H1 (cell line): ENCODE measurements around the gene TMSB10. TPM values are rescaled to one million over a fixed set of nuclear protein-coding genes. Genes with fewer than 3 reads are reported as not detected.
"Not testable (repeated sequence)": the region's sequence is repeated elsewhere in the genome, so short reads cannot be mapped to it uniquely, and the experiment has no call there.

Source experiments
- CTCF ChIA-PET: fragments of 300-600 bp; sonication (Branson Sonifier 250); formaldehyde crosslinking; loops from one replicate; lab custom pipeline; 2021; ENCODE audit not compliant: partially characterized antibody; lab: Charles Lee
- POLR2A ChIA-PET: fragments of 300-600 bp; sonication (Branson Sonifier 250); formaldehyde crosslinking; loops from one replicate; lab custom pipeline; 2021; ENCODE audit warnings: inconsistent platforms; ENCODE audit not compliant: partially characterized antibody; lab: Charles Lee
- DNase-seq, 2 experiments: peaks; one replicate each; pipeline versions ENCODE4 v3.0.0 to v3.0.0-alpha.2; 2010 to 2022; ENCODE audit warnings: low spot score in 2 of 2, low read depth in 1 of 2, mixed read lengths in 1 of 2
- FAIRE-seq: peaks from 2 replicates; lab custom pipeline; 2011; peaks lifted over from hg19 to GRCh38; lab: Jason Lieb, UNC
- H2AFZ ChIP-seq: 2 replicates; pipeline ENCODE4 v1.8.1; 2012; ENCODE audit warnings: low read length, inconsistent platforms
- H2AK5ac ChIP-seq: 2 replicates; pipeline ENCODE4 v1.6.1; 2013; ENCODE audit warnings: low read depth, low read length
- H2BK120ac ChIP-seq: replicated peaks from 2 replicates; pipeline ENCODE3; 2013; ENCODE audit warnings: low read depth, low read length, inconsistent platforms
- H2BK12ac ChIP-seq: 2 replicates; pipeline ENCODE4 v1.6.1; 2013; ENCODE audit warnings: low read depth, low read length
- H2BK15ac ChIP-seq: 2 replicates; pipeline ENCODE4 v1.6.1; 2013; ENCODE audit warnings: low read length
- H2BK20ac ChIP-seq: 2 replicates; pipeline ENCODE4 v1.6.1; 2013; ENCODE audit warnings: low read length
- H2BK5ac ChIP-seq: 2 replicates; pipeline ENCODE4 v1.6.1; 2013; ENCODE audit warnings: low read depth, low read length
- H3K14ac ChIP-seq: 2 replicates; pipeline ENCODE4 v1.6.1; 2013; ENCODE audit warnings: inconsistent platforms; ENCODE audit not compliant: insufficient read length
- H3K18ac ChIP-seq: 2 replicates; pipeline ENCODE4 v1.6.1; 2013; ENCODE audit warnings: low read length; ENCODE audit errors: extremely low read depth
- H3K23ac ChIP-seq: 2 replicates; pipeline ENCODE4 v1.6.1; 2013; ENCODE audit warnings: inconsistent platforms; ENCODE audit not compliant: insufficient read length
- H3K23me2 ChIP-seq: 2 replicates; pipeline ENCODE4 v1.6.1; 2013; ENCODE audit warnings: low read depth, low read length
- H3K27ac ChIP-seq: 2 replicates; pipeline ENCODE4 v1.6.1; 2011; ENCODE audit warnings: low read depth, low read length, inconsistent platforms
- H3K27me3 ChIP-seq, 4 experiments: replicated peaks in 1 of 4; 1 replicate in 1 of 4; 2 replicates in 3 of 4; pipeline versions ENCODE4 v1.6.1 to v1.8.1; 2011 to 2013; ENCODE audit warnings: low read length in 3 of 4, mild to moderate bottlenecking in 3 of 4, inconsistent platforms in 2 of 4, mixed read lengths in 2 of 4, moderate library complexity in 1 of 4; ENCODE audit not compliant: control insufficient read depth in 3 of 4, insufficient read depth in 3 of 4; ENCODE audit errors: extremely low read depth in 1 of 4
- H3K36me3 ChIP-seq, 4 experiments: 2 replicates each; pipeline versions ENCODE4 v1.6.1 to v1.8.1; 2011 to 2013; ENCODE audit warnings: mild to moderate bottlenecking in 4 of 4, low read length in 3 of 4, moderate library complexity in 2 of 4, control low read depth in 1 of 4, inconsistent platforms in 1 of 4; ENCODE audit not compliant: insufficient read depth in 4 of 4, control insufficient read depth in 2 of 4
- H3K4ac ChIP-seq: replicated peaks from 2 replicates; pipeline ENCODE3; 2013; ENCODE audit warnings: low read length, low read depth, mixed read lengths, inconsistent platforms; ENCODE audit not compliant: insufficient read length
- H3K4me1 ChIP-seq, 4 experiments: replicated peaks in 1 of 4; 1 replicate in 1 of 4; 2 replicates in 3 of 4; pipeline versions ENCODE4 v1.6.1 to v1.8.1; 2011 to 2013; ENCODE audit warnings: low read length in 3 of 4, inconsistent platforms in 2 of 4, mixed read lengths in 1 of 4; ENCODE audit not compliant: insufficient read depth in 4 of 4, control insufficient read depth in 3 of 4
- H3K4me2 ChIP-seq, 2 experiments: 2 replicates each; pipeline versions ENCODE4 v1.6.1 to v1.8.1; 2011 to 2013; ENCODE audit warnings: low read depth in 2 of 2, low read length in 2 of 2, control low read depth in 1 of 2, inconsistent platforms in 1 of 2, mild to moderate bottlenecking in 1 of 2; ENCODE audit not compliant: insufficient read depth in 1 of 2
- H3K4me3 ChIP-seq, 4 experiments: fragments of 200-600, 300-600 bp in 1 of 4; sonication (generic), shearing (Covaris generic), sonication (Bioruptor Twin) in 1 of 4; 2 replicates each; pipeline versions ENCODE4 v1.5.1 to v1.8.1; 2011 to 2016; ENCODE audit warnings: low read length in 4 of 4, low read depth in 3 of 4, control low read depth in 2 of 4, inconsistent platforms in 2 of 4, mild to moderate bottlenecking in 2 of 4, mixed read lengths in 1 of 4, moderate library complexity in 1 of 4; ENCODE audit not compliant: insufficient read depth in 2 of 4; ENCODE audit errors: extremely low read depth in 1 of 4
- H3K56ac ChIP-seq: replicated peaks from 2 replicates; pipeline ENCODE3; 2013; ENCODE audit warnings: low read depth, mild to moderate bottlenecking, mixed read lengths, low read length, inconsistent platforms; ENCODE audit not compliant: insufficient read length
- H3K79me1 ChIP-seq: 2 replicates; pipeline ENCODE4 v1.6.1; 2013; ENCODE audit warnings: low read depth, low read length, control low read depth
- H3K79me2 ChIP-seq, 2 experiments: 2 replicates each; pipeline versions ENCODE4 v1.6.1 to v1.8.1; 2012 to 2013; ENCODE audit warnings: low read length in 2 of 2, mild to moderate bottlenecking in 2 of 2, inconsistent platforms in 1 of 2; ENCODE audit not compliant: insufficient read depth in 2 of 2, control insufficient read depth in 1 of 2
- H3K9ac ChIP-seq, 4 experiments: replicated peaks in 1 of 4; 1 replicate in 1 of 4; 2 replicates in 3 of 4; pipeline versions ENCODE4 v1.6.1 to v1.8.1; 2011 to 2013; ENCODE audit warnings: low read depth in 3 of 4, low read length in 3 of 4, control low read depth in 2 of 4, mild to moderate bottlenecking in 2 of 4, moderate library complexity in 2 of 4, inconsistent platforms in 1 of 4; ENCODE audit errors: extremely low read depth in 1 of 4
- H3K9me3 ChIP-seq, 2 experiments: 2 replicates each; pipeline versions ENCODE4 v1.6.1 to v1.8.1; 2012 to 2013; ENCODE audit warnings: mild to moderate bottlenecking in 2 of 2, moderate library complexity in 2 of 2, control low read depth in 1 of 2, inconsistent platforms in 1 of 2, low read depth in 1 of 2, low read length in 1 of 2, mixed read lengths in 1 of 2; ENCODE audit not compliant: insufficient read depth in 2 of 2
- H4K20me1 ChIP-seq, 2 experiments: replicated peaks in 1 of 2; 2 replicates each; pipeline versions ENCODE3 to v1.8.1; 2011 to 2013; ENCODE audit warnings: inconsistent platforms in 2 of 2, low read length in 2 of 2, mild to moderate bottlenecking in 1 of 2; ENCODE audit not compliant: insufficient read depth in 2 of 2, control insufficient read depth in 1 of 2
- H4K5ac ChIP-seq: 2 replicates; pipeline ENCODE4 v1.6.1; 2013; ENCODE audit warnings: low read length, low read depth, mixed read lengths, inconsistent platforms; ENCODE audit not compliant: insufficient read length
- H4K8ac ChIP-seq: 2 replicates; pipeline ENCODE4 v1.8.0; 2013; ENCODE audit warnings: mild to moderate bottlenecking, moderate library complexity, low read length, inconsistent platforms; ENCODE audit not compliant: insufficient read depth; ENCODE audit errors: extremely low read depth
- H4K91ac ChIP-seq: replicated peaks from 2 replicates; pipeline ENCODE3; 2013; ENCODE audit warnings: low read length, mixed read lengths, inconsistent platforms; ENCODE audit not compliant: insufficient read length
- WGBS, 2 experiments: shearing (Covaris generic) in 1 of 2; methylation state at CpG; one replicate each; pipeline versions ENCODE4 v1.1.6 to v1.1.7; 2013 to 2015; ENCODE audit warnings: low lambda C conversion rate in 2 of 2, mixed read lengths in 2 of 2, inconsistent platforms in 1 of 2, low coverage in 1 of 2, missing lambda C conversion rate in 1 of 2; ENCODE audit not compliant: insufficient replicate concordance in 2 of 2, insufficient coverage in 1 of 2, insufficient read length in 1 of 2; ENCODE audit errors: extremely low coverage in 1 of 2, missing lambda C conversion rate in 1 of 2; 5-methylcytosine and 5-hydroxymethylcytosine counted together
- polyA plus RNA-seq, 7 experiments: library from polyadenylated mRNA; depleted of rRNA in 3 of 7; stranded (reverse) in 5 of 7; unstranded in 2 of 7; fragments of >200 nt in 5 of 7; fragments of 200-250 nt in 2 of 7; gene quantifications; 1 replicate in 5 of 7; 2 replicates in 1 of 7; 4 replicates in 1 of 7; pipeline versions ENCODE4 v1.2.1 to v1.2.3, GENCODE V29; 2011 to 2013; ENCODE audit warnings: missing spikeins in 2 of 7, mixed read lengths in 2 of 7
- total RNA-seq: library from RNA; stranded (reverse); fragmentation: NEBNext Ultra II Directional; extraction: Animal tissue kit (Norgen Biotek cat#: 25700); gene quantifications from 2 replicates; pipeline ENCODE4 v1.2.1, GENCODE V29; 2021

Gene TMSB10
- total and polyA plus RNA-seq, 2 of the 8 experiments (the other 6 are each of a cell fraction or from before 2014, with no cell fraction given), result 593 to 1,075 TPM

DNA sequence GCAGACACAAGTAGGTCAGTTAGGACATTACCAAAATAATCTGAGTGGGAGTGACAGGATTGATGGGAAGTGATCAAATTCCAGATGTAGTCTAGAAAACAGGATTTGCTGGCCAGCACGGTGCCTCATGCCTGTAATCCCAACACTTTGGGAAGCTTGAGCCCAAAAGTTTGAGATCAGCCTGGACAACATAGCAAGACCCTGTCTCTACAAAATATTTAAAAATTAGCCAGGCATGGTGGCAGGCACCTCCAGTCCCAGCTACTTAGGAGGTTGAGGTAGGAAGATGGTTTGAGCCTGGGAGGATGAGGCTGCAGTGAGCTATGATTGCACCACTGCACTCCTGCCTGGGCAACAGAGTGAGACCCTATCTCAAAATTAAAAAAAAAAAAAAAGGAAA, 29.8 kb upstream of the TMSB10 start:
- H3K9ac ChIP-seq, H3K79me1 ChIP-seq, H4K5ac ChIP-seq, H3K14ac ChIP-seq, H2AFZ ChIP-seq, H2BK15ac ChIP-seq, H3K4me3 ChIP-seq, H3K27ac ChIP-seq, H3K56ac ChIP-seq, DNase-seq, H3K23ac ChIP-seq, FAIRE-seq, H2AK5ac ChIP-seq, H3K4me2 ChIP-seq, H2BK120ac ChIP-seq, H3K4me1 ChIP-seq, H3K23me2 ChIP-seq, H3K9me3 ChIP-seq, H3K79me2 ChIP-seq, H3K36me3 ChIP-seq, H2BK5ac ChIP-seq, H4K8ac ChIP-seq, H2BK20ac ChIP-seq, H3K18ac ChIP-seq, H2BK12ac ChIP-seq, H4K20me1 ChIP-seq, H3K4ac ChIP-seq, POLR2A ChIA-PET, H4K91ac ChIP-seq: not testable (repeated sequence)
- WGBS, 2 experiments, result 87% methylated on average over 1 of the region's 1 CpG; no CpG with 5 or more reads in 1 of the 2 experiments
- peaks cover 12 to 28% (median 26%) of the 10 kb centered on the region in 4 experiments for H3K27me3 ChIP-seq
- CTCF ChIA-PET, result interaction anchor here (1.0 to 1.8 kb wide), 3 partner anchors 18 to 51 kb away, joined by 3 to 4 read pairs (median 4); no protein-coding TSS in a partner anchor
